HepG2 (cell line): ENCODE results near the gene SMYD2. TPM values are rescaled to one million over a fixed set of nuclear protein-coding genes. Genes with fewer than 3 reads are reported as not detected.

Source experiments
- KLF12 ChIP-seq: sonication (generic); formaldehyde crosslinking; IDR thresholded peaks from 2 replicates; pipeline ENCODE4 v1.4.0; 2020; ENCODE audit warnings: missing genetic modification reagents, borderline replicate concordance
- KLF16 ChIP-seq, 2 experiments: sonication (generic) in 1 of 2; formaldehyde crosslinking in 1 of 2; IDR thresholded peaks; 2 replicates each; pipeline versions ENCODE4 v1.6.1 to v1.8.0; 2016 to 2023; ENCODE audit warnings: missing genetic modification reagents in 2 of 2, missing compliant biosample characterization in 1 of 2
- KLF9 ChIP-seq: IDR thresholded peaks from 2 replicates; pipeline ENCODE4 v1.6.1; 2016; ENCODE audit warnings: low read depth
- KMT2A ChIP-seq: sonication (generic); formaldehyde crosslinking; IDR thresholded peaks from 2 replicates; pipeline ENCODE4 v1.4.0; 2020; ENCODE audit warnings: missing genetic modification reagents
- NAIF1 ChIP-seq: sonication (generic); formaldehyde crosslinking; IDR thresholded peaks from 2 replicates; pipeline ENCODE4 v1.5.0; 2020; ENCODE audit warnings: mild to moderate bottlenecking, missing genetic modification reagents, borderline replicate concordance
- RBFOX2 ChIP-seq: fragments of 200-400 bp; formaldehyde crosslinking; IDR thresholded peaks from 2 replicates; pipeline ENCODE4 v1.6.1; 2017; ENCODE audit warnings: low read depth, mild to moderate bottlenecking, low read length
- SALL2 ChIP-seq: sonication (generic); formaldehyde crosslinking; IDR thresholded peaks from 2 replicates; pipeline ENCODE4 v1.8.1; 2023; ENCODE audit warnings: mild to moderate bottlenecking, missing genetic modification reagents, inconsistent platforms
- SNAI1 ChIP-seq: sonication (generic); formaldehyde crosslinking; IDR thresholded peaks from 2 replicates; pipeline ENCODE4 v1.5.0; 2020; ENCODE audit warnings: mild to moderate bottlenecking, missing genetic modification reagents, borderline replicate concordance
- TARDBP ChIP-seq: sonication (generic); formaldehyde crosslinking; IDR thresholded peaks from 2 replicates; pipeline ENCODE4 v1.8.0; 2022; ENCODE audit warnings: mild to moderate bottlenecking, missing genetic modification reagents
- ZNF430 ChIP-seq: sonication (generic); formaldehyde crosslinking; IDR thresholded peaks from 2 replicates; pipeline ENCODE4 v1.9.0; 2021; ENCODE audit warnings: mild to moderate bottlenecking, missing genetic modification reagents
- ZNF431 ChIP-seq: sonication (generic); formaldehyde crosslinking; IDR thresholded peaks from 2 replicates; pipeline ENCODE4 v1.9.0; 2022; ENCODE audit warnings: missing genetic modification reagents, low read depth, mild to moderate bottlenecking, borderline replicate concordance
- ZNF563 ChIP-seq: sonication (generic); formaldehyde crosslinking; IDR thresholded peaks from 2 replicates; pipeline ENCODE4 v1.8.0; 2022; ENCODE audit warnings: mild to moderate bottlenecking, moderate library complexity, missing genetic modification reagents
- ZNF768 ChIP-seq: sonication (generic); formaldehyde crosslinking; IDR thresholded peaks from 2 replicates; pipeline ENCODE4 v1.4.0; 2020; ENCODE audit warnings: missing genetic modification reagents
- ZNF790 ChIP-seq: sonication (generic); formaldehyde crosslinking; IDR thresholded peaks from 2 replicates; pipeline ENCODE4 v1.8.0; 2022; ENCODE audit warnings: missing genetic modification reagents, mild to moderate bottlenecking, borderline replicate concordance
- ZSCAN25 ChIP-seq: sonication (generic); formaldehyde crosslinking; IDR thresholded peaks from 2 replicates; pipeline ENCODE4 v1.8.0; 2022; ENCODE audit warnings: mild to moderate bottlenecking, missing genetic modification reagents
- ZSCAN29 ChIP-seq: sonication (generic); formaldehyde crosslinking; conservative IDR thresholded peaks from 2 replicates; pipeline ENCODE4 v1.4.0; 2020; ENCODE audit warnings: mild to moderate bottlenecking, missing genetic modification reagents
- polyA plus RNA-seq, 8 experiments: library from polyadenylated mRNA; depleted of rRNA in 3 of 8; stranded (reverse) in 7 of 8; unstranded in 1 of 8; fragments of >200 nt; fragmentation: Illumina TruSeq in 4 of 8; extraction: Trizol in 4 of 8; gene quantifications; 2 replicates each; pipeline versions ENCODE4 v1.2.1 to v1.2.3, GENCODE V29; 2011 to 2016; ENCODE audit warnings: low read depth in 4 of 8, missing spikeins in 1 of 8, mixed read lengths in 1 of 8; ENCODE audit not compliant: insufficient read depth in 1 of 8
- total RNA-seq, 5 experiments: library from RNA; depleted of rRNA; stranded (reverse); fragments of >200 nt; fragmentation: Illumina TruSeq; extraction: Trizol; gene quantifications; 2 replicates each; pipeline ENCODE4 v1.2.3, GENCODE V29; 2016; ENCODE audit warnings: low read depth in 1 of 5
- TF ChIP-seq, protein P1 (sequence below): IDR thresholded peaks from 2 replicates; pipeline ENCODE4 v1.4.0; 2020; ENCODE audit warnings: mild to moderate bottlenecking, missing genetic modification reagents
- TF ChIP-seq, protein P2 (sequence below): sonication (generic); IDR thresholded peaks from 2 replicates; pipeline ENCODE4 v1.6.1; 2016; ENCODE audit warnings: low read depth, borderline replicate concordance
- TF ChIP-seq, protein P3 (sequence below): IDR thresholded peaks from 2 replicates; pipeline ENCODE4 v1.6.1; 2012; ENCODE audit warnings: inconsistent platforms
- TF ChIP-seq, protein P4 (sequence below): sonication (generic); formaldehyde crosslinking; conservative IDR thresholded peaks from 2 replicates; pipeline ENCODE4 v1.8.0; 2022; ENCODE audit warnings: low read depth, missing genetic modification reagents
- TF ChIP-seq, protein P5 (sequence below): sonication (generic); formaldehyde crosslinking; IDR thresholded peaks from 2 replicates; pipeline ENCODE4 v1.5.0; 2020; ENCODE audit warnings: missing genetic modification reagents, mild to moderate bottlenecking, borderline replicate concordance

Gene SMYD2
- total and polyA plus RNA-seq, 2 of the 13 experiments (the other 11 are each of a cell fraction or from before 2014, with no cell fraction given) = 72.7 to 139 TPM

DNA sequence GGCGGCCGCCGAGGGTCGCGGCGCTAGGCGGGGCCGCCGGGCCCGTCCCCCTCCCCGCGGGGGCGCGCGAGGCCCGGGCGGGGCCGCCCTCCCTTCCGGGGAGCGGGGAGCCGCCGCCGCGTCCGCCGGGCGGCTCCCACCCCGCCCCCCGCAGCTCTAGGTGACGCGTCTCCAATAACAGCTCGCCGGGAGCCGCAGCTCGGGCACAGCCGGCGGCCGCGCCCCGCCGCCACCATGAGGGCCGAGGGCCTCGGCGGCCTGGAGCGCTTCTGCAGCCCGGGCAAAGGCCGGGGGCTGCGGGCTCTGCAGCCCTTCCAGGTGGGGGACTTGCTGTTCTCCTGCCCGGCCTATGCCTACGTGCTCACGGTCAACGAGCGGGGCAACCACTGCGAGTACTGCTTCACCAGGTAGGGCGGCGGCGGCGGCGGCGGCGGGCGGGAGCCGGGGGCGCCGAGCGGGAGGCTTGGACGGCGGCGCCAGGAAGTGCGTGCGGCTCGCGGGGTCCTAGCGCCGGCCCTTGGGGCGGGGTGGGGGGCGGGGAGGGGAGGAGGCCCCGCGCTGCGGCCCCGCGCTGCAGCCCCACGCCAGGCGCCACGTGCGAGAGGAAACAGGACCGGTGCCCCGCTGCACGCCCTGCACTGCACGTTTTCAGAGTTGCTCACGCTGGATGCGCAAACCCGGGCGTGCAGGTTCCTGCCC is at the start of gene SMYD2 (continued):
- TF ChIP-seq, protein P1, sequence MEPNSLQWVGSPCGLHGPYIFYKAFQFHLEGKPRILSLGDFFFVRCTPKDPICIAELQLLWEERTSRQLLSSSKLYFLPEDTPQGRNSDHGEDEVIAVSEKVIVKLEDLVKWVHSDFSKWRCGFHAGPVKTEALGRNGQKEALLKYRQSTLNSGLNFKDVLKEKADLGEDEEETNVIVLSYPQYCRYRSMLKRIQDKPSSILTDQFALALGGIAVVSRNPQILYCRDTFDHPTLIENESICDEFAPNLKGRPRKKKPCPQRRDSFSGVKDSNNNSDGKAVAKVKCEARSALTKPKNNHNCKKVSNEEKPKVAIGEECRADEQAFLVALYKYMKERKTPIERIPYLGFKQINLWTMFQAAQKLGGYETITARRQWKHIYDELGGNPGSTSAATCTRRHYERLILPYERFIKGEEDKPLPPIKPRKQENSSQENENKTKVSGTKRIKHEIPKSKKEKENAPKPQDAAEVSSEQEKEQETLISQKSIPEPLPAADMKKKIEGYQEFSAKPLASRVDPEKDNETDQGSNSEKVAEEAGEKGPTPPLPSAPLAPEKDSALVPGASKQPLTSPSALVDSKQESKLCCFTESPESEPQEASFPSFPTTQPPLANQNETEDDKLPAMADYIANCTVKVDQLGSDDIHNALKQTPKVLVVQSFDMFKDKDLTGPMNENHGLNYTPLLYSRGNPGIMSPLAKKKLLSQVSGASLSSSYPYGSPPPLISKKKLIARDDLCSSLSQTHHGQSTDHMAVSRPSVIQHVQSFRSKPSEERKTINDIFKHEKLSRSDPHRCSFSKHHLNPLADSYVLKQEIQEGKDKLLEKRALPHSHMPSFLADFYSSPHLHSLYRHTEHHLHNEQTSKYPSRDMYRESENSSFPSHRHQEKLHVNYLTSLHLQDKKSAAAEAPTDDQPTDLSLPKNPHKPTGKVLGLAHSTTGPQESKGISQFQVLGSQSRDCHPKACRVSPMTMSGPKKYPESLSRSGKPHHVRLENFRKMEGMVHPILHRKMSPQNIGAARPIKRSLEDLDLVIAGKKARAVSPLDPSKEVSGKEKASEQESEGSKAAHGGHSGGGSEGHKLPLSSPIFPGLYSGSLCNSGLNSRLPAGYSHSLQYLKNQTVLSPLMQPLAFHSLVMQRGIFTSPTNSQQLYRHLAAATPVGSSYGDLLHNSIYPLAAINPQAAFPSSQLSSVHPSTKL = 0 out of 2 replicates have a peak, but pooled peaks have one; percentile 5
- TF ChIP-seq TARDBP (CRISPR knock-in tag) (0 out of 2 replicates have a peak, but pooled peaks have one; percentile 39), RBFOX2 (peak; percentile 92), ZSCAN25 (CRISPR knock-in tag) (0 out of 2 replicates have a peak, but pooled peaks have one; percentile 27), ZNF790 (CRISPR knock-in tag) (no peak), ZNF563 (0 out of 2 replicates have a peak, but pooled peaks have one; percentile 51), SNAI1 (no peak), KLF16 (CRISPR knock-in tag; IDR thresholded peaks at IDR 0.05) (0 out of 4 replicates have a peak, but pooled peaks of 1 of the 2 experiments have one; percentile 40), ZNF768 (CRISPR knock-in tag) (0 out of 2 replicates have a peak, but pooled peaks have one; percentile 17), SALL2 (CRISPR knock-in tag) (0 out of 2 replicates have a peak, but pooled peaks have one; percentile 13), KLF9 (CRISPR knock-in tag) (peak; percentile 16; the same call in 1 of the 2 replicates), ZNF431 (CRISPR knock-in tag) (peak; percentile 70; the same call in 1 of the 2 replicates), ZSCAN29 (0 out of 2 replicates have a peak, but pooled peaks have one; percentile 9), KLF12 (CRISPR knock-in tag) (0 out of 2 replicates have a peak, but pooled peaks have one; percentile 6), KMT2A (CRISPR knock-in tag) (no peak), ZNF430 (CRISPR knock-in tag) (peak; percentile 20; the same call in 1 of the 2 replicates), NAIF1 (CRISPR knock-in tag) (peak; percentile 76; the same call in 1 of the 2 replicates)
- TF ChIP-seq, protein P2, sequence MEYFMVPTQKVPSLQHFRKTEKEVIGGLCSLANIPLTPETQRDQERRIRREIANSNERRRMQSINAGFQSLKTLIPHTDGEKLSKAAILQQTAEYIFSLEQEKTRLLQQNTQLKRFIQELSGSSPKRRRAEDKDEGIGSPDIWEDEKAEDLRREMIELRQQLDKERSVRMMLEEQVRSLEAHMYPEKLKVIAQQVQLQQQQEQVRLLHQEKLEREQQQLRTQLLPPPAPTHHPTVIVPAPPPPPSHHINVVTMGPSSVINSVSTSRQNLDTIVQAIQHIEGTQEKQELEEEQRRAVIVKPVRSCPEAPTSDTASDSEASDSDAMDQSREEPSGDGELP = 0 out of 2 replicates have a peak, but pooled peaks have one; percentile 4
- TF ChIP-seq, protein P3, sequence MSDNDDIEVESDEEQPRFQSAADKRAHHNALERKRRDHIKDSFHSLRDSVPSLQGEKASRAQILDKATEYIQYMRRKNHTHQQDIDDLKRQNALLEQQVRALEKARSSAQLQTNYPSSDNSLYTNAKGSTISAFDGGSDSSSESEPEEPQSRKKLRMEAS = peak; percentile 96
- TF ChIP-seq, protein P4, sequence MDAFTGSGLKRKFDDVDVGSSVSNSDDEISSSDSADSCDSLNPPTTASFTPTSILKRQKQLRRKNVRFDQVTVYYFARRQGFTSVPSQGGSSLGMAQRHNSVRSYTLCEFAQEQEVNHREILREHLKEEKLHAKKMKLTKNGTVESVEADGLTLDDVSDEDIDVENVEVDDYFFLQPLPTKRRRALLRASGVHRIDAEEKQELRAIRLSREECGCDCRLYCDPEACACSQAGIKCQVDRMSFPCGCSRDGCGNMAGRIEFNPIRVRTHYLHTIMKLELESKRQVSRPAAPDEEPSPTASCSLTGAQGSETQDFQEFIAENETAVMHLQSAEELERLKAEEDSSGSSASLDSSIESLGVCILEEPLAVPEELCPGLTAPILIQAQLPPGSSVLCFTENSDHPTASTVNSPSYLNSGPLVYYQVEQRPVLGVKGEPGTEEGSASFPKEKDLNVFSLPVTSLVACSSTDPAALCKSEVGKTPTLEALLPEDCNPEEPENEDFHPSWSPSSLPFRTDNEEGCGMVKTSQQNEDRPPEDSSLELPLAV (CRISPR knock-in tag) = no peak
- TF ChIP-seq, protein P5, sequence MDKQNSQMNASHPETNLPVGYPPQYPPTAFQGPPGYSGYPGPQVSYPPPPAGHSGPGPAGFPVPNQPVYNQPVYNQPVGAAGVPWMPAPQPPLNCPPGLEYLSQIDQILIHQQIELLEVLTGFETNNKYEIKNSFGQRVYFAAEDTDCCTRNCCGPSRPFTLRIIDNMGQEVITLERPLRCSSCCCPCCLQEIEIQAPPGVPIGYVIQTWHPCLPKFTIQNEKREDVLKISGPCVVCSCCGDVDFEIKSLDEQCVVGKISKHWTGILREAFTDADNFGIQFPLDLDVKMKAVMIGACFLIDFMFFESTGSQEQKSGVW (CRISPR knock-in tag) = peak; percentile 60; the same call in 1 of the 2 replicates
